NOMO-1 (cell line): ENCODE results near the gene SCPEP1.
"Not testable (repeated sequence)": the region's sequence is repeated elsewhere in the genome, so short reads cannot be mapped to it uniquely, and the experiment has no call there.

ENCODE experiments used
- DNase-seq, 2 experiments: peaks; one replicate each; lab custom pipeline; 2025; ENCODE audit not compliant: unreplicated experiment in 2 of 2; lab: John Stamatoyannopoulos, UW

SCPEP1 gene

GRCh38 chr17:56960596-56961538, 17.1 kb upstream of the SCPEP1 start, which contains the start of gene COIL:
TSS of gene COIL (minus strand) at chr17:56961050. CDS start at chr17:56961019, 31 bp downstream.
- DNase-seq: peak; percentile 91

GRCh38 chr17:56965241-56965640, 12.7 kb upstream of the SCPEP1 start:
- DNase-seq: not testable (repeated sequence)

- not testable (repeated sequence) for DNase-seq
Measured at GRCh38 chr17:56965681-56966080, 12.2 kb upstream of the SCPEP1 start.

- no peak for DNase-seq
Measured at GRCh38 chr17:56966338-56966737, 11.6 kb upstream of the SCPEP1 start.

- DNase-seq: no peak
Measured at GRCh38 chr17:56970974-56971373, 7.0 kb upstream of the SCPEP1 start.

GRCh38 chr17:56972111-56972730, 5.7 kb upstream of the SCPEP1 start:
- DNase-seq: no peak

- DNase-seq: no peak
Measured at GRCh38 chr17:56973520-56973919, 4.4 kb upstream of the SCPEP1 start.

- no peak for DNase-seq
Measured at GRCh38 chr17:56974055-56974454, 3.9 kb upstream of the SCPEP1 start.

- no peak for DNase-seq
Measured at GRCh38 chr17:56975656-56976055, 2.3 kb upstream of the SCPEP1 start.

GRCh38 chr17:56976941-56977608, 856 bp upstream of the SCPEP1 start:
- DNase-seq: no peak

- DNase-seq: peak; percentile 32 to 39
Measured at GRCh38 chr17:56978441-56979090, 635 bp downstream of the SCPEP1 start.

- DNase-seq: peak in 1 of 2 experiments; percentile 17
Measured at GRCh38 chr17:56979091-56979480, 1.2 kb downstream of the SCPEP1 start.

GRCh38 chr17:56980526-56980925, 2.6 kb downstream of the SCPEP1 start:
- not testable (repeated sequence) for DNase-seq

- DNase-seq: peak; percentile 17 to 37
Measured at GRCh38 chr17:56982312-56982711, 4.4 kb downstream of the SCPEP1 start.

- peak; percentile 78 to 95 for DNase-seq
Measured at GRCh38 chr17:56983366-56983765, 5.4 kb downstream of the SCPEP1 start.

GRCh38 chr17:56985371-56986162, 7.6 kb downstream of the SCPEP1 start:
- DNase-seq: peak; percentile 61 to 76

GRCh38 chr17:56987283-56987834, 9.4 kb downstream of the SCPEP1 start:
- DNase-seq: no peak

- DNase-seq: no peak
Measured at GRCh38 chr17:56988901-56989572, 11.1 kb downstream of the SCPEP1 start.

GRCh38 chr17:56992364-56992763, 14.4 kb downstream of the SCPEP1 start:
- no peak for DNase-seq
